ENCODE measurements around the gene BICD1.

Gene BICD1

DNA sequence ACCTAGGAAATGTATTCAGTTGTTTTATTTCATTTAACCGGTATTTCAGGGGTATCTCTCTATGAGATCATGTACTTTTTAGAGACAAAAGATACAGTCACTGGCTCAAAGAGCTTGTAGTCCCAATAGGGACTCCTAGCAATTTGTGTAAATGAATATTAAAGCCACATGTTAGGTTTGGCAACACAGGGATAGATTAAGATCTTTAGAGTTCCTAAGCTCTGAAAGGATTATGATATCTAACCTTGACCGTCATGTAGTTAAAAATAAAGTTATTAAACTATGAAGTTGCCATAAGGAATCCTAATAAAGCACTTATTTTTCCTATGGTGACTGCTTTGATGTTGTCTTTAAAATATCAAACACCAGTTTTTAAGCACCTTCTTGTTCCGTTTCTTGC, 192.3 kb downstream of the BICD1 start:
- TF ChIP-seq ZNF274 (IDR thresholded peaks at IDR 0.05; ENCODE audit: low read depth, low read length), result no peak
- no peak overlapping the region for H3K4me3 ChIP-seq (ENCODE audit: low read length)

DNA sequence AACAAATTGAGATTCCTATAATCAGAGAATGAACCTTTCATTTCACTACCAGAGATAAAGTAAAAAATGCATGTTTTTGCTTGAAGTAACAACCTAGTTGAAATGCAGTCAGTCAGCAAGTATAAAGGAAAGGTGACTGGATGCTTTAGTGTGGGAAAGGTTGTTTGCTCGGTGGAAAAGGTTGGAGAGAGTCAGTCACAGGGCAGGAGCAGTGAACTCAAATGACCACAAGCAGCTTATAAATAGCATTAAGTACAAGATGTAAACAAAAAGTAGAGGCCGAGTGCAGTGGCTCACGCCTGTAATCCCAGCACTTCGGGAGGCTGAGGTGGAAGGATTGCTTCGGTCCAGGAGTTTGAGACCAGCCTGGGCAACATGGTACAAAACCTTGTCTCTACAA, 194.6 kb downstream of the BICD1 start:
- H3K4me3 ChIP-seq (ENCODE audit: low read length), result no peak overlapping the region
- no peak for TF ChIP-seq ZNF274 (IDR thresholded peaks at IDR 0.05; ENCODE audit: low read depth, low read length)

DNA sequence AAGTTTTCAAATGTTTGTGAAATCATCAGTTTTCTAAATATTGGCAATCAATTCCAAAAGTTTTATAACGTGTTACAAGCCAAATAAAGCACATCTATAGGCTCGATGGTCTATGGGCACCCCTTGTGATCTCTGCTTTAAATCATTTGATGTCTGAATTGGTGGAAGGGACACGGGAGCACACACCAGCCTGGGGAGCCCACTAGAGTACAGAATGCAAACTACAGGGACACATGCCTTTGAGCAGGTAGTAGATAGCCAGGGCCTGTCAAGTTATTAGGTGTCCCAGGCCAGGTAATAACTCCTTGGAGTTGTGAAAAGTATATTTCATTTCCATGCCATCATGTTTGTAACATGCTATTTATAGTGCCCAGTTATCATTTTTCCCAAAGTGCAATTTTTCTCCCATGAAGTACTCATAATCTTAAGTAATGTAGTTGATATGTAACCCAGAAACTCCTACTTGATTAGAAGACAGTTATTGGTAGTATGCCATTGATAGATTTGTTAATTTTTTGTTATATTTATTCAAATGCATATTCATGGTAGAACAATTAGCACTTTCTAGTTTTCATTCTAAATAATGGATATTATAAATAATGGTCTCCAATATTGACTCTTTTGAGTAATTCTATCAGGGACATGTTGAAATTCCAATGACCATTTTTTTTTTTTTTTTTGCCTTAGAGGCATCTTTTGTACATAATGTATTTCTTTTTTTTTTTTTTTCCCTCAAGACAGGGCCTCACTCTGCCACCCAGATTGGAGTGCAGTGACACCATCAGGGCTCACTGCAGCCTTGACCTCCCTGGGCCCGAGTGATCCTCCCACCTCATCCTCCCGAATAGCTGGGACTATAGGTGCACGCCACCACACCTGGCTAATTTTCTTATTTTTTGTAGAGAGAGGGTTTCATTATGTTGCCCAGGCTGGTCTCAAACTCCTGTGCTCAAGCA, 195.8 kb downstream of the BICD1 start:
- H3K4me3 ChIP-seq (ENCODE audit: low read length), result no peak overlapping the region
- TF ChIP-seq ZNF274 (IDR thresholded peaks at IDR 0.05; ENCODE audit: low read depth, low read length), result no peak

DNA sequence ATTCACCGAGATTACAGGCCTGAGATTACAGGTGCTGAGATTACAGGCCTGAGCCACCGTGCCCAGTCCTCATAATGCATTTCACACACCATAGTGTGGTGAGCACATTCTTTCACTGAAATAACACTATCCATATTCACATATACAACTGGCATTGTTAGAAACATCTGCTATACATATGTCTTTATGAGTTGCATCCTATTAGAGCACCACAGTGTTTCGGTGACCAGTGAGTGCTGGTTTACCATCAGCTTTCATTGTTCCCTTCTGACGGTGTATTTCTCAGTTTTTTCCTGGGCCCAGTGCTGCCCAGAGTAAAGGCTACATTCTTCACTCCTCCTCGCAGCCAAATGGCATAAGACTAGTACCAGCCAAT, 196.5 kb downstream of the BICD1 start:
- no peak for TF ChIP-seq ZNF274 (IDR thresholded peaks at IDR 0.05; ENCODE audit: low read depth, low read length)
- H3K4me3 ChIP-seq (ENCODE audit: low read length), result no peak overlapping the region

DNA sequence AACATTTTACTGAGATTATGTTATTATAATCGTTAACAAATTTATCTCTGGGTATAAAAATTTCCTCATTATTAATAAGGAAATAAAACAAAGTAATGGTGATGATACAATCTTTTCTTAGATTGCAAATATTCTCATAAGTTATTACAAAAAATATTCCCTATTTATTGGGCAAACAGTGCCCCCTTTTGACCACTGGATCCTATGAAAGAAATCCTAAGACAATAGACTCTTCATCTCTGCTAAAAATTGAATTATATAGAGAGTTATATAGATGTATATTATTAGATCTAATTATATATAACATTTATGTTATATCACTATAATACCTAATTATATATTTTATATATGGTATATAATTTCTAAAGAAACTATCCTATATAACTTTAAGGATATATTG, 198.5 kb downstream of the BICD1 start:
- TF ChIP-seq ZNF274 (IDR thresholded peaks at IDR 0.05; ENCODE audit: low read depth, low read length), result no peak

DNA sequence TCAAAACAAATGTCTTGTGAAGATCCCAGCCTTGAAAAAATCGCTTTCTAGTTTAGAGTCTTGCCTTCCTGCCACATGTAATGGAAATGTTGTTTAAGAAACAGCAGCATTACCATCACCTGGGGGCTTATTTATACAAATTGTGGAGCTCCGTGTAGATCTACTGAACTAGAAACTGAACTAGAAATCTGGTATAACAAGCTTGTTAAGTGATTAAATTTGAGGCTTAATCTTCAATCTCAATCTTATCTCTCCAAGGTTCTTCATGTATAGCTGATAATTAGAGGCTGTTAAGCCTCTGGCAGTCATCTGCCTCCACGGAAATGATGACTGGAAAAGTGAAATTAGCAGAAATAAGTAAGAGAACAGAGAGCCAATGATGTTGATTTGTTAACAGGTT, 200.7 kb downstream of the BICD1 start:
- H3K4me3 ChIP-seq (ENCODE audit: low read length), result no peak overlapping the region

More for the DNA sequence above, 198.5 kb downstream of the BICD1 start:
- H3K4me3 ChIP-seq (ENCODE audit: low read length), result no peak overlapping the region

DNA sequence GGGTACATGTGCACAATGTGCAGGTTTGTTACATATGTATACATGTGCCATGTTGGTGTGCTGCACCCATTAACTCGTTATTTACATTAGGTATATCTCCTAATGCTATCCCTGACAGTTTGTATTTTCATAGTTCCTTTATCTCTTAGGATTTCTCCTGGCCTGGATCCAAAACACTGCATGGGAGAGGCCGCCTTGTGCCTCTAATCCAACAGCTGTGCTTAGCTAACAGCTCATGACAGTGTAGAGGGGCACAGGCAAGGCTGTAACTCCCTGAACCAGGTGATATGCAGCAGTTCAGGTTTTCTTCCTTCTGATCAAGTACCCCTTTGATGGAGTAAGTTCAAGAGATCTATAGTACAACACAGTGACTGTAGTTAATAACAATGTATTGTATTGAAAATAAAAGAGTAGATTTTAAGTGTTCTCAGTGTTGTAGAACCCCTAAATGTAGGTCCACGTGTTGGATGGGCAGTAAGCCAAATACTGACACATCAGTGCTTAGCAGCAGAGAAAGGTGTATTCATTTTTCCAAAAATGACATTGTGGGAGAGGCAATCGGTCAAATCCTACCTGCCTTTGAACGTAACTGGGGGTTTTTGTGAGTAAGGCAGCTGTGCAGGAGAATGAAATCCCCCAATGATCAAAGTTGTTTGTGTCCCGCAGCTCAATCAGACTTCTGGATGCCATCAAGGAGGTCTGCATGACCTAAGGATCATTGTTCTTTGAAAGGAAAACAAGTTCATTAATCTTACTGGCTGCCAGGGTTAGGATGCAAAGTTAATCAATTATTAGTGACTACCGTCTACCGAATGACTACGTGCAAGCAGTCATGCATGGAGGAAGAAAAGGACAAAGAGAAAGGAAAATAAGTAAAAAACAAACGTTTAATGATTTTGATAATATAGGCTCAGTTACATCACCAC, 203.4 kb downstream of the BICD1 start:
- no peak for TF ChIP-seq ZNF274 (IDR thresholded peaks at IDR 0.05; ENCODE audit: low read depth, low read length)

More for the DNA sequence above, 200.7 kb downstream of the BICD1 start:
- TF ChIP-seq ZNF274 (IDR thresholded peaks at IDR 0.05; ENCODE audit: low read depth, low read length), result no peak

DNA sequence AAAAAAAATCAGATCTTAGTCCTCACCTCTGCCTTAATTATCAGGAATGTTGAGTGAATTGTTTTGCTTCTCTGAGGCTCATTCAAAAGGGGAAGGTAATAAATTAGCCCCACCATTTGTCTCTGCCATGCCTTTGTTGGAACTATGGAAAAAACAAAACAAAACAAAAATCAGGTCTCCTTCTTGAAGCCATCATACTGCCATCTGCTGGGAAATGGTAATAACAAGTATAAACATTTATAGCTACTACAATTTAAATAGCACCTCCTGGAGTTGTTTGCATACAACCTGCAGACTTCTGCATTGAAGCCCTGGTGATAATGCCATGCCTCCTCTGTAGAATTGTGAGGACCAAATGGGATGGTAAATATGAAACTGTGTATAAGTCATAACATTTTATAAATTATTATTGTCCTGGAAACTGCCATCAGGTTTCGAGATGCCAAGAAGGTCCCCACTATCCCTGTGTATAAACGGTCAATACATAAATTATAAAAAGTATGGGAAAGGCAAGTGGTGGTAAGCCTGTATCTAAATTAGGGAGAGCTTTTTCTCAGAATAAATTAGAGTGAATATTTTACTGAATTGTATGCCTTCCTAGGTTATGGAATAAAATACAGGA, 205.5 kb downstream of the BICD1 start:
- TF ChIP-seq ZNF274 (IDR thresholded peaks at IDR 0.05; ENCODE audit: low read depth, low read length), result no peak
- no peak overlapping the region for H3K4me3 ChIP-seq (ENCODE audit: low read length)

More for the DNA sequence above, 203.4 kb downstream of the BICD1 start:
- H3K4me3 ChIP-seq (ENCODE audit: low read length), result no peak overlapping the region

DNA sequence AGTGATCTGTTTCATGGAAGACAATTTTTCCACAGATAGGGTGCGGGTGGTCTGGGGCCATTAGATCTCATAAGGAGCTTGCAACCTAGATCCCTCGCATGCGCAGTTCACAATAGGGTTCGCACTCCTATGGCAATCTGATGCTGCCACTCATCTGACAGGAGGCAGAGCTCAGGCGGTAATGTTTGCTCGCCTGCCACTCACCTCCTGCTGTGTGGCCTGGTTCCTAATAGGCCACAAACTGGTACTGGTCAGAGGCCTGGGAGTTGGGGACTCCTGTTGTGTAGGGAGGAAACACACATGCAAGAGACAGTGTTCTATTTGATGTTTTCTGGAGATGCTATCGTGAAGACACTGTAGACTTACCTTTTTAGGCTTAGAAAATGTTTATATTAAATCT, 215.7 kb downstream of the BICD1 start:
- H3K4me3 ChIP-seq (ENCODE audit: low read length), result no peak overlapping the region
- no peak for TF ChIP-seq ZNF274 (IDR thresholded peaks at IDR 0.05; ENCODE audit: low read depth, low read length)

DNA sequence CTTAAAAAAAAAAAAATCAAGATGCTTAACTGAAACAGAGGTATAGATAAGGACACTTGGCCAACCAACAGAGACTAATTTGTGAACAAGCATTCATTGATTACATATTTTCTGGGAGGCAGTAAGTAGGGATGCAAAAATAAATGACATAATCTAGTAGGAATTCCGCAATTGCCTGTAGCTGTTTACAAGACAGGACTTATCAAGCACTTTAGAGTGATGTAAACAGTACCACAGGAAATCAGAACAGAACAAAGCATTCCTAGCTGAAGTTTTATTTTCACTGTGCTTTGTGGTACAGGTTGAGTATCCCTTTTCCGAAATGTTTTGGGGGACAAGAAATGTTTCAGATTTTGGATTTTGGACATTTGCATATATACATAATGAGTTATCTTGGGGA, 224.5 kb downstream of the BICD1 start:
- no peak overlapping the region for H3K4me3 ChIP-seq (ENCODE audit: low read length)
- TF ChIP-seq ZNF274 (IDR thresholded peaks at IDR 0.05; ENCODE audit: low read depth, low read length), result no peak

DNA sequence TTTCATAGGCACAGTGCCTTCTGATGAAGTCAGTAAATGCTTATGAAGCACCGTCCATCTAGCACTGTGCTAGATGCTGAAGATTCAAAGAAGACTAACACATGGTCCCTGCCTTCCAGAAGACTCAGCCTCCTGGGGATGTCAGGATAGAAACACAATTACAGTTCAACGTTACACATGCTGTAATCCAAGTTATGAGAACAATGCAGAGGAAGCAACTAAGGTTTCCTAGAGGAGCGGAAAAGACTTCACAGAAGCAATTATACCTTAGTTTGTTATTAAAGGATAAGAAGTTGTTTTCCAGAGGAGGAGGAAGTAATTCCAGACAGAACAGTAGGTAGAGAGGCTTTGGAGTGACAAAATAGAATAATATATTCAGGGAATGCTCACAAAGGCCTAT, 225.8 kb downstream of the BICD1 start:
- no peak overlapping the region for H3K4me3 ChIP-seq (ENCODE audit: low read length)
- TF ChIP-seq ZNF274 (IDR thresholded peaks at IDR 0.05; ENCODE audit: low read depth, low read length), result no peak

DNA sequence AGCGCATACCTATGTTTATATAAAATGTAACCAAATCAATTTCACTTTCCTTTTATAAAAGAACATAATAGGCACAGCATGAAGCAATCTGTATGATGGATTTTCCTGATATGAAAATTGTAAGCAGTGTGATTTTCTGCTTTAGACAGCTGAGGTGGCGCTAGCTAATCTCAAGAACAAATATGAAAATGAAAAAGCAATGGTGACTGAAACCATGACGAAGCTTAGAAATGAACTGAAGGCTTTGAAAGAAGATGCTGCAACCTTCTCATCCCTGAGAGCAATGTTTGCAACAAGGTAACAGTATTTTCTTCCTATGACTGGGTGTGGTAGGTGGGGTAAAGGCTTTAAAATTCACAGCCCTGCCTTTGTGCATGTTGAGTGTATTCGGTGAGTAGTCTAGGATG, 227.7 kb downstream of the BICD1 start:
- no peak for TF ChIP-seq ZNF274 (IDR thresholded peaks at IDR 0.05; ENCODE audit: low read depth, low read length)
- H3K4me3 ChIP-seq (ENCODE audit: low read length), result no peak overlapping the region

DNA sequence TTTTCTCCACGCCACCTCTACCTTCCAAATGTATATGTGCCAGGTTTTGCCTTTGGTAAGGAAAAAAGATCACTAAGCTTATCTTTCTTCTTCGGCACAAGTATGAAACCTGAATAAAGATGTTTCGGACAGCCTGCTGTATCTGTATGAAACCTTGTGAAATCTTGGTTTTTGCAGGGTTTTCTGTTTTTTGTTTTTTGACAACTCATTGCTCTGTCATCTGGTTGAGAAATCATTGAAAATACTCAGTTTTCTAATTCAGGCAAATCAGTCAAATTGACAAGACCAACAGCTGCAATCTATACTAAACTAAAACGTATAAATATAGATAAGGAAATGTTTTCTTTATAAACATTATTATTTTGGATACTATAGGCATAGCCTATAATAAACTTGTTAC, 229.6 kb downstream of the BICD1 start:
- no peak for TF ChIP-seq ZNF274 (IDR thresholded peaks at IDR 0.05; ENCODE audit: low read depth, low read length)
- H3K4me3 ChIP-seq (ENCODE audit: low read length), result no peak overlapping the region

DNA sequence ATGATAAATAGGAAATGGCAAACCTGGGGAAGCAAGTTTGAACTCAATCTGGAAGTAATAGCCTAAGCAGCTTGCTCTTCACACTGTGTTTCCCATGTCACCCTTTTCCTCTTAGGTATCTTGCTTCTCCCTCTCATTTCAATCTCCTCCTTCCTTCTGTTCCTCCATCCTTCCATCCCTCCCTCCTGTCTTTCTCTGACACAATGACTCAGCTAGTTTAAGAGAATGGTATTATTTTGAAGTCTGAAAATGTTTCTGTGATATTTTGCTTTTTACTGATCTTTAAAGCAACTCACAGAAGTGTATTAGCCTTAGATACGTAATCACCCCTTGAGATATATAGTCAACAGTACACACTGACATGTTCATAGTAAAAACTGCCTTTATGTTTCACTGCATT, 236.8 kb downstream of the BICD1 start:
- TF ChIP-seq ZNF274 (IDR thresholded peaks at IDR 0.05; ENCODE audit: low read depth, low read length), result no peak
- no peak overlapping the region for H3K4me3 ChIP-seq (ENCODE audit: low read length)
